ENCODE results near the gene G6PC2. TPM values are rescaled to one million over a fixed set of nuclear protein-coding genes. Genes with fewer than 3 reads are reported as not detected.

Gene G6PC2
- total and polyA plus RNA-seq, 2 of the 8 experiments (the other 6 are each of a cell fraction or from before 2014, with no cell fraction given), result not detected

DNA sequence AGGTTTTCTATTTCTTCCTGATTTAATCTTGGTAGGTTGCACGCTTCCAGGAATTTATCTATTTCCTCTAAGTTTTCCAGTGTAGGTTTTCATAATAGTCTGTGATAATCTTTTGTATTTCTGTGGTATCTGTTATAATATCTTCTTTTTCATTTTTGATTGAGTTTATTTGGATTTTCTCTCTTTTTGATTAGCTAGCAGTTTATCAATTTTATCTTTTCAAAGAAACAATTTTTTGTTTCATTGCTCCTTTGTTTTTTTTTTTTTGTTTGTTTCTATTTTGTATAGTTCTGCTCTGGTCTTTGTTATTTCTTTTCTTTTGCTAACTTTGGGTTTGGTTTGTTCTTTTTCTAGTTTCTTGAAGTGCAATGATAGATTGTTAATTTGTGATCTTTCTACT is 51.3 kb downstream of the G6PC2 start:
- 91% methylated on average over 1 of the region's 1 CpG; no CpG with 5 or more reads in 1 of the 2 experiments for WGBS, 2 experiments (ENCODE audit: extremely low coverage in 1 of 2, insufficient coverage in 1 of 2, insufficient read length in 1 of 2, insufficient replicate concordance in 2 of 2, low coverage in 1 of 2, low lambda C conversion rate in 2 of 2, missing lambda C conversion rate in 1 of 2)
- H2AFZ ChIP-seq (ENCODE audit: low read length), result no peak overlapping the region
- no peak overlapping the region for H4K8ac ChIP-seq (ENCODE audit: extremely low read depth, insufficient read depth, low read length)
- no peak overlapping the region for H2BK5ac ChIP-seq (ENCODE audit: low read depth, low read length)
- no peak overlapping the region for H3K23ac ChIP-seq (ENCODE audit: insufficient read length)
- TF ChIP-seq JUN (IDR thresholded peaks at IDR 0.05; ENCODE audit: low read depth, low read length) (no peak), SAP30 (IDR thresholded peaks at IDR 0.05; ENCODE audit: insufficient read depth, insufficient replicate concordance, low read length) (no peak), RFX5 (IDR thresholded peaks at IDR 0.05; ENCODE audit: borderline replicate concordance, low read depth, low read length) (no peak), KDM1A (IDR thresholded peaks at IDR 0.05; ENCODE audit: borderline replicate concordance, low read length) (no peak), HDAC2 (IDR thresholded peaks at IDR 0.05; ENCODE audit: borderline replicate concordance in 1 of 2, low read depth in 2 of 2, low read length in 2 of 2) (no peak), TAF7 (optimal IDR thresholded peaks at IDR 0.05; ENCODE audit: borderline replicate concordance, low read depth, low read length) (no peak), ZNF274 (IDR thresholded peaks at IDR 0.05; ENCODE audit: borderline replicate concordance, extremely low read depth, low read length) (no peak)
- FAIRE-seq, result no peak
- H3K4me3 ChIP-seq (ENCODE audit: extremely low read depth in 1 of 4, insufficient read depth in 2 of 4, low read depth in 3 of 4, low read length in 4 of 4), result no peak overlapping the region
- H4K5ac ChIP-seq (ENCODE audit: insufficient read length, low read depth, low read length), result no peak overlapping the region
- no peak overlapping the region for H3K9ac ChIP-seq (replicated peaks in 1 of 4; ENCODE audit: extremely low read depth in 1 of 4, low read depth in 3 of 4, low read length in 3 of 4)
- no peaks in the 10 kb centered on the region for H4K20me1 ChIP-seq (replicated peaks in 1 of 2; ENCODE audit: control insufficient read depth in 1 of 2, insufficient read depth in 2 of 2, low read length in 2 of 2)
- H3K56ac ChIP-seq (replicated peaks; ENCODE audit: insufficient read length, low read depth, low read length), result no peak overlapping the region
- no peak overlapping the region for H3K14ac ChIP-seq (ENCODE audit: insufficient read length)
- DNase-seq (ENCODE audit: low read depth in 1 of 2, low spot score in 2 of 2), result no peak
- H3K79me1 ChIP-seq (ENCODE audit: low read depth, low read length), result no peaks in the 10 kb centered on the region
- no peaks in the 10 kb centered on the region for H3K9me3 ChIP-seq (ENCODE audit: insufficient read depth in 2 of 2, low read depth in 1 of 2, low read length in 1 of 2)
- H2BK15ac ChIP-seq (ENCODE audit: low read length), result no peak overlapping the region
- H3K27me3 ChIP-seq (replicated peaks in 1 of 4; ENCODE audit: control insufficient read depth in 3 of 4, extremely low read depth in 1 of 4, insufficient read depth in 3 of 4, low read length in 3 of 4), result no peaks in the 10 kb centered on the region; a peak in 1 of 7 replicates
- POLR2A ChIA-PET (ENCODE audit: partially characterized antibody), result no interaction called here
- H3K27ac ChIP-seq (ENCODE audit: low read depth, low read length), result no peak overlapping the region
- H3K4ac ChIP-seq (replicated peaks; ENCODE audit: insufficient read length, low read depth, low read length), result no peak overlapping the region
- H2BK12ac ChIP-seq (ENCODE audit: low read depth, low read length), result no peak overlapping the region
- CTCF ChIA-PET (ENCODE audit: partially characterized antibody), result interaction anchor here (0.6 kb wide), 1 partner anchor 250 kb away, joined by 3 read pairs; no protein-coding TSS in a partner anchor
- no peak overlapping the region for H2BK20ac ChIP-seq (ENCODE audit: low read length)
- no peak overlapping the region for H4K91ac ChIP-seq (replicated peaks; ENCODE audit: insufficient read length, low read length)
- no peak overlapping the region for H3K18ac ChIP-seq (ENCODE audit: extremely low read depth, low read length)
- H3K4me1 ChIP-seq (replicated peaks in 1 of 4; ENCODE audit: control insufficient read depth in 3 of 4, insufficient read depth in 4 of 4, low read length in 3 of 4), result no peaks in the 10 kb centered on the region
- no peak overlapping the region for H2AK5ac ChIP-seq (ENCODE audit: low read depth, low read length)
- H2BK120ac ChIP-seq (replicated peaks; ENCODE audit: low read depth, low read length), result no peak overlapping the region
- H3K79me2 ChIP-seq (ENCODE audit: control insufficient read depth in 1 of 2, insufficient read depth in 2 of 2, low read length in 2 of 2), result no peaks in the 10 kb centered on the region
- no peaks in the 10 kb centered on the region for H3K36me3 ChIP-seq (ENCODE audit: control insufficient read depth in 2 of 4, insufficient read depth in 4 of 4, low read length in 3 of 4)
- H3K23me2 ChIP-seq (ENCODE audit: low read depth, low read length), result no peaks in the 10 kb centered on the region
- no peak overlapping the region for H3K4me2 ChIP-seq (ENCODE audit: insufficient read depth in 1 of 2, low read depth in 2 of 2, low read length in 2 of 2)
